ENCODE measurements around the gene SPATC1L.
"Not testable (repeated sequence)": the region's sequence is repeated elsewhere in the genome, so short reads cannot be mapped to it uniquely, and the experiment has no call there.

SPATC1L gene

DNA sequence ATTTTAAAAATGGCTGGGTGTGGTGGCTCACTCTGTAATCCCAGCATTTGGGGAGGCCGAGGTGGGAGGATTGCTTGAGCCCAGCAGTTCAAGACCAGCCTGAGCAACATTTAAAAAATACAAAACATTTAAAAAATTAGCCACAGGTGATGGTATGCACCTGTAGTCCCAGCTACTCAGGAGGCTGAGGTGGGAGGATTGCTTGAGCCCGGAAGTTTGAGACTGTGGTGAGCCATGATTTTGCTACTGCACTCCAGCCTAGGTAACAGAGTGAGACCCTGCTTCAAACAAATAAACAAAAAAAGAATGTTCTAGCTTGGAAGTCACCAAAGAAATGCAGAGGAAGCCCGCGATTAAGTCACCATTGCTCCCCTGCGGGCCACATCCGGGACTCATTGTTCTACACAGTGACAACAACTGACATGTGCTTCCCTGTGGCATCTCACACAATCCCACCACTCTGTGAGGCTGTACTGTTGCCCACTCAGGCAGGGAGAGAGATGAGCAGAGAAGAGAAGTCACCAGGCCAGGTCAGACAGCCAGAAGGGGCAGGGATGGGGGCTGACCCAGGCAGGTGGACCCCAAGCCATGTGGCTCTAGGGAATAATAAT is 18.4 kb upstream of the SPATC1L start:
- in situ Hi-C loops (cut with HindIII; ENCODE audit: low pct_unique_long_range_greater_than_20kb, low sequenced_read_pairs), result no loop called here
- TF ChIP-seq JUND (IDR thresholded peaks at IDR 0.05; ENCODE audit: low read depth), result no peak
- DNase-seq (ENCODE audit: low read depth in 1 of 2, low spot score in 1 of 2), result no peak

DNA sequence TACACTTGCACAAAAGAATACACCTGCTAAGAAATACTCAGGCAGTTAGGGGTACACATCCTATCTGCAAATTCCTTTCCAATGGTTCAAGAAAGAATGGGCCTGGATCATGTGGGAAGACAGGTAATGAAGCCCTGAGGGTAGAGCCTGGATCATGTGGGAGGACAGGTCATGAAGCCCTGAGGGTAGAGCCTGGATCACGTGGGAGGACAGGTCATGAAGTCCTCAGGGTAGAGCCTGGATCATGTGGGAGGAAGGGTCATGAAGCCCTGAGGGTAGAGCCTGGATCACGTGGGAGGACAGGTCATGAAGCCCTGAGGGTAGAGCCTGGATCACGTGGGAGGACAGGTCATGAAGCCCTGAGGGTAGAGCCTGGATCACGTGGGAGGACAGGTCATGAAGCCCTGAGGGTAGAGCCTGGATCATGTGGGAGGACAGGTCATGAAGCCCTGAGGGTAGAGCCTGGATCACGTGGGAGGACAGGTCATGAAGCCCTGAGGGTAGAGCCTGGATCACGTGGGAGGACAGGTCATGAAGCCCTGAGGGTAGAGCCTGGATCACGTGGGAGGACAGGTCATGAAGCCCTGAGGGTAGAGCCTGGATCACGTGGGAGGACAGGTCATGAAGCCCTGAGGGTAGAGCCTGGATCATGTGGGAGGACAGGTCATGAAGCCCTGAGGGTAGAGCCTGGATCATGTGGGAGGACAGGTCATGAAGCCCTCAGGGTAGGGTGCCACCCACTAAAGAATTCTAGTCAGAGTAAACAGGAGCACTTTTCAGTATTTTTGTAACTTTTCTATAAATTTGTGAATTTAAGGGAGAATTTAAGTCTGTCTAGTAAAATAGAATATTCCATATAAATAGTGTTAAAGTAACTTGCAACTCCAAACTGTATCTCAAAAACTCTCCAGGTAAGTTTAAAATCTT is 16.9 kb upstream of the SPATC1L start:
- in situ Hi-C loops (cut with HindIII; ENCODE audit: low pct_unique_long_range_greater_than_20kb, low sequenced_read_pairs); DNase-seq (ENCODE audit: low read depth in 1 of 2, low spot score in 1 of 2): not testable (repeated sequence)

DNA sequence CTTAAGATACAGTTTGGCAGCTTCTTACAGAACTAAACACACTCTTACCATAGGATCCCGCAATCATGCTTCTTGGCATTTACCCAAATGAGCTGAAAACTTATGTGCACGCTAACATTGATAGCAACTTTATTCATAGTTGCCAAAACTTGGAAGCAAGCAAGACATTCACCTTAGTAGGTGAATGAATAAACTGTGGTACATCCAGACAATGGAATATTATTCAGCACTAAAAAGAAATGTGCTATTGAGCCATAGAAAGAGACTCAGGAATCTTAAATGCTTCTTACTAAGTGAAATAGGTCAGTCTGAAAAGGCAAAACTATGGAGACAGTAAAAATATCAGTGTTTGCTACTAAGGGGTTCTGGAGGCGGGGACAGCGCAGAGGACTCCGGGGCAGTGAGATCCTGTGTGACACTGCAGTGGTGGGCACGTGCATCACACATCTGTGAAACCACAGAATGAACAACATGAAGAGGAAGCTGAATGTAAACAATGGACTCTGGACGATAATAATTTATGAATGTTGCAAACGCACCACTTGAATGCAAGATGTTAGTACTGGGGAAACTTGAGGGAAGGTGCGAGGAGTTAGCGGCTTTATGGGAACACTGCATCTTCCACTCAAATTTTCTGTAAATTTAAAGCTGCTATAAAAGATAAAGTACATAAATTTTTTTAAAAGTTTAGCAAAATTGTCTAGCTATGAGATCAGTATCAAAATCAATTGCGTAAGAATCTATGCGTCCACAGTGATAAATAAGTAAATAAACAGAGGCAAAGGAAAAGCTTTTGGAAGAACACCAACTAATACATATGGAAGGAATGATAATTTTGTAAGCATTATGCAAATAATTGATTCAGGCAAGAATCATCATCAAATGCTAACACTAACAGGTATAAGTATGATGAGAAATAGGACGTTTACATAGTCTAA is 15.4 kb upstream of the SPATC1L start:
- in situ Hi-C loops (cut with HindIII; ENCODE audit: low pct_unique_long_range_greater_than_20kb, low sequenced_read_pairs), result no loop called here
- TF ChIP-seq JUND (IDR thresholded peaks at IDR 0.05; ENCODE audit: low read depth), result no peak
- no peak for DNase-seq (ENCODE audit: low read depth in 1 of 2, low spot score in 1 of 2)

DNA sequence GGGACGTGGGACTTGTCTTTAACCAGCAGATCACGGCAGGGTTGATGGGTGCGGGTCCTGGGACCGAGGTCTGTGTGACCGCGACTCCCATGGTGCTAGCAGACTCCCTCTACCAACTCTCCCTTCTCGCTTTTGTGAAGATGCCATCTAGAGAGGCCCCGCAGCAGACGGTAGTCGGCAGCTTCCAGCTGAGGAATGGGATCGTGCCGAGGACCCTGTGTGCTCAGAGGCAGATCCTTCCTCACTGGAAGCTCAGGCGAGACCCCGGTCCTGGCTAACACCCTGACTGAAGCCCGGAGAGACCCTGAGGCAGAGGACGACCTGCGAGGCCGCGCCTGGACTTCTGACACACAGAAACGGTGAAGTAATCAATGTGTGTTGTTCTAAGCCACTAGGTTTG is 12.5 kb upstream of the SPATC1L start:
- no peak for DNase-seq (ENCODE audit: low read depth in 1 of 2, low spot score in 1 of 2)
- no peak for TF ChIP-seq JUND (IDR thresholded peaks at IDR 0.05; ENCODE audit: low read depth)
- in situ Hi-C loops (cut with HindIII; ENCODE audit: low pct_unique_long_range_greater_than_20kb, low sequenced_read_pairs), result no loop called here

DNA sequence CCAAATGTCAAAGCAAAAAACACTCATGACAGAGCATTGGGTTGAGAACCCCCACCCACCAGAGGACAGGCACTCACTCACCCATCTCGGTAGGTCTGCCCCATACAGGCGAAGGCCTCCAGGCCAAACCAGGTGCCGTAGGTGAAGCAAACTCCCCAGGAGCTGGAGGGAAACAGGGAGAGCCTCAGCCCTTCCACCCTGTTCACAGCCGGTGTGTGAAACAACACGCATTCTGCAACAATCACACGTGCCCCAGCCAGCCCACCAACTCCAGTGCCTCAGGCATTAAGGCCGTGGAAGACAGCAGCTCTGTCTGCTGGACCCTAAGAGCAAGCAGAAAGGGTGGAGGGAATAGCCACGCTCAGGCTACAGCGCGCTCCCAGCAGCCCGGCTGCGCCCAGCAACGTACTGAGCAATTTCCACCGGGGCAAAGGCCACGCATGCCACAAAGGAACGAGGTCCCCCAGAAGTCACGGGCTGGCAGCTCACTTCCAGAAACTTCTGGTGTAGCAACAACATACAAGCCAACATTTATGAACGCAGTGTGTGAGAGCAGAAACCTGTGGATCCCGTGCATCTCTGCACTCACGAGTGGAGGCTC is 11.4 kb upstream of the SPATC1L start:
- in situ Hi-C loops (cut with HindIII; ENCODE audit: low pct_unique_long_range_greater_than_20kb, low sequenced_read_pairs), result no loop called here
- no peak for DNase-seq (ENCODE audit: low read depth in 1 of 2, low spot score in 1 of 2)
- TF ChIP-seq JUND (IDR thresholded peaks at IDR 0.05; ENCODE audit: low read depth), result no peak

DNA sequence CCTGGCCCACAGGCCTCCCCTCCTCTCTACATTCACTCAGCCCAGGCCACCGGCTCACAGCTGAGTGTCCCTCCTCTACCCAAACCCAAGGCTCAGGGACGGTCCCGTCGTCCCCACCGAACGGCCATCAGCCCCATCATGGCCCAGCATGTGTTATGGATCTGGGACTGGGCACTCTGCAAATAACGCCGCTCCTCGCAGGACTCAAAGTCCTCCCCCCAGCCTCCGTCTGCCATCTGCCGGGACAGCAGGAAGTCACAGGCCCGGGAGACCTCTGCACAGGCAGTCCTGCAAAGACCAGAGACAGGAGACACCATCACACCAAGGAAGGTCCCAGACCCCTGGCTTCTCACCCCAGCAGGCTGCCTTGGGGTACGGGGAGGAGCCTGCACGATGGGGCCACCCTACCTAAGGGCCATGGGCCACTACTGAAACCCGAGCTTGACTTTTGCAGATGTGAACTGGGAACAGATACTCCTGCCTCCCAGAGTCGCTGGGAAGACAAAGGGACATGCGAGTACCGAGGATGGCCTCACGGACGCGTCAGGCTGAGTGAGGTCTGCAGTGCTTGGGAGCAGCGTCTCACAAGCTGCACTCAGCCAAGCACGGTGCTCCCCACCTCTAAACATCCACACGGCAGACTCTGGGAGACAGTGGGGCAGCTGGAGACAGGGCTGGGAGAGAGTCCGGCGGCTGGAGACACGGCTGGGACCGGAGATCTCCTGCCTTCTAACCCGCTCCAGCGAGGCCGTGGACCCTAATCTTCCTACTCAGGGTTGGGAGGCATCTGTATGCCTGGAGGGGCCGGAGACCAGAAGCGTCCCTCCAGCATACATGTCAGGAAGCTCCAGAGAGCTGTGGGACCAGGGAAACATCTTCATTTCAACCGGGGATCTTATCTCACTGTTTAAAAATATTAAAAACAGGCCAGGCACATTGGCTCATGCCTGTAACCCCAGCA is 10.4 kb upstream of the SPATC1L start:
- DNase-seq (ENCODE audit: low read depth in 1 of 2, low spot score in 1 of 2), result no peak
- in situ Hi-C loops (cut with HindIII; ENCODE audit: low pct_unique_long_range_greater_than_20kb, low sequenced_read_pairs), result no loop called here
- TF ChIP-seq JUND (IDR thresholded peaks at IDR 0.05; ENCODE audit: low read depth), result no peak

DNA sequence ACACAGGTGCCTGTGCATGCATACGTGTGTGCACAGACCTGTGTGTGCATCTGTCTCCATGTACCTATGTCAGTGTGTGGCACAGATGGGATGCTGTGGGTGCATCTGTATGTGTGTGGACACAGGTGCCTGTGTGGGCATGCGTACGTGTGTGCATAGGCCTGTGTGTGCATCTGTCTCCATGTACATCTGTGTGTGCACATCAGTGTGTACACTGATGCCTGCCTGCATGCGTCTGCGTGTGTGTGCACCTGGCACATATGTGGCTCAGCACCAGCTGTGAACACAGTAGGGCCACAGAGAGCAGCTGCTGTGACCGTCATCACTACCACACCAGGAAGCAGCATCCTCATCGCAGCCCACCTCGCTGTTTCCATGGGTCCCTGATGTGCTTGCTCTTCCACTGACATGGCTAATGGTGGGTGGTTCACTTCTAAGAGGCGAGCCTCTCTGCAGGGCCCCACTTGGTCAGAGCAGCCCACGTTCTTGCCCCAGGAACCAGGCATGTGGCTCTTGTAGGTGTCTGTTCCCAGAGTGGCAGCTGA is 9.6 kb upstream of the SPATC1L start:
- in situ Hi-C loops (cut with HindIII; ENCODE audit: low pct_unique_long_range_greater_than_20kb, low sequenced_read_pairs), result no loop called here
- no peak for DNase-seq (ENCODE audit: low read depth in 1 of 2, low spot score in 1 of 2)
- no peak for TF ChIP-seq JUND (IDR thresholded peaks at IDR 0.05; ENCODE audit: low read depth)

DNA sequence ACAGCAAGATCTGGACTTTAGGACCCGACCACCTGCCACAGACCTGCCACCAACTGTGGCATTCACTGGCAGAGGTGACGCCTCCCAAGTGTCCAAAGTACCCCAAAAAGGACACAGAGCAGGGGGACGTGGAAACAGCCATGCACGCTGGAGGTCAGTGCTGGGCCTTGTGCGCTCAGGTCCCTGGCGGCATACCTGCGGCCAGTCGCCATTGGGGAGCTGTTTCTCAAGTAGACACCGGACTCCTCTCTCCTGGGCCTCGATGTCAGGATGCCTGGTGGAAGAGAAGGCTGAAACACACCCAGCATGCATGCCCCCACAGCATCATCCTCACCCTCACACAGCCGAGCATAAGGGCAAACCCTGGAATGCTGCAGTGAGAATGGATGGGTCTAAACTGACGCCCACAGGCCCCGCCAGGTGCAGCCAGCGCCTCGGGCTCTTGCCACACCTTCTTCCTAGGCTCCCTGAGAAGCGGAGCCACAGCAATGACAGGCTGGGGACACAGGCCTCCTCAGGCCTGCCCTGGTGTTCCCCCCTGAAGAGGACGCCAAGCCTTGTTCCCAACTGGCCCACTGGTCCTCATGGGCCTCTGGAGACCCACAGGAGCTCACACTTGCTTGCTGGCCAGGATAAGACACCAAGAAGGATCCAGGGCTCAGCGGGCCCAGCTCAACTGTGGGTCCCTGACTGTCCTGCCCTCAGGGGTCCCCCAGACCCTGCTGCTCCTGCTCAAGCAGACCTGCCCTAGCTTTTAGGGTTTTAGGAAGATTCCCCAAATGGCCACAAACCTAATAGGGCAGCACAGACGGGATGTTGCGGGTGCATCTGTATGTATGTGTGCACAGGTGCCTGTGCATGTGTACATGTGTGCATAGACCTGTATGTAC is 7.7 kb upstream of the SPATC1L start:
- DNase-seq (ENCODE audit: low read depth in 1 of 2, low spot score in 1 of 2), result no peak
- in situ Hi-C loops (cut with HindIII; ENCODE audit: low pct_unique_long_range_greater_than_20kb, low sequenced_read_pairs), result no loop called here
- no peak for TF ChIP-seq JUND (IDR thresholded peaks at IDR 0.05; ENCODE audit: low read depth)

DNA sequence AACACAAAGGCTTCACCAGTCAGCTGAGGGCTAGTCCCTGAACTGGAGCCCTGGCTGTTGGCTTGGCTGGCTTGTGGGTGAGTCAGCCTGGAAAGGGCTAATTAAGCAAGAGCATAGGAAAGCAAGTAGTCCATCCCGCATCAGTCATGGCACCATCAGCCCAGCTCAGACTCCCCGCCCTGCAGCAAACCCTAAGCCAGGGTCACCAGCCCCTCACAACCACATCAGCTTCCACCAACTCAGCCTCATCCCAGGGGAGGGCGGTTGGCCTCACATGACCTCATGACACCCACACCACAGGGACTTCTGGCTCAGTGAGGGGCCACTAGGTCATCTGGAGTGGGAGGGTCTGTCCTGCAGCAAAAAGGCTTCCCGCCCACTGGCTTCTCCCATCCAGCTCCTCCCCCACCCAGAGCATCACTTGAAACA is 7.0 kb upstream of the SPATC1L start:
- in situ Hi-C loops (cut with HindIII; ENCODE audit: low pct_unique_long_range_greater_than_20kb, low sequenced_read_pairs), result no loop called here
- DNase-seq (ENCODE audit: low read depth in 1 of 2, low spot score in 1 of 2), result no peak
- no peak for TF ChIP-seq JUND (IDR thresholded peaks at IDR 0.05; ENCODE audit: low read depth)

DNA sequence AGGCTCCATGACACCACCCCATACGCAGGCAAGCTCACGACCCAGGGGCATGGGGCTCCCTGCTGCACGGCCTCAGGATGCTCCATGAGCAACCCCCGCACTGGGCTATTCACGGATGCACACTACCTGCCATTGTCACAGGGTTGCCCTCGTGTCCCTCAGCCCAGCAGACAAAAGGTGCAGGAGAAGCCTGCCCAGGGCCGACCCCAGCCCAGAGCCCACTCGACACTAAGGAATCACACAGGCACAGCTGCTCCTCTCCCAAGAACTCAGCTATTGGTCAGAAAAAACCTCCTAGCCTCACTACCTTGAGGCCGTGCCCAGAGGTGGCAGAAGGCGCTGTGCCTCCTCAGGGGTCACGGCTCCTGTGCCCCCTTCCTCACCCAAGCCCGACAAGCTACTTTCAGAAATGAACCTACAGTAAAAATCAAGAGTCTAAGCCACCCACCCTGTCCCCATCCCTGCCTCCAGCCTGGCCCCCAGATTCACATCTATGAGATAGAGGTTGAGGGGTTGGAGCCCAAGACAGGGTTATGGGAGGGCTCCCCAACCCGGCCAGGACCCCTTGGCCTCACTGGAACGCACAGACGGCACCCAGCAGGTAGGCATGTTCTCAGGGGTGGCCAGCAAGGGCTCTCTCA is 6.4 kb upstream of the SPATC1L start:
- TF ChIP-seq JUND (IDR thresholded peaks at IDR 0.05; ENCODE audit: low read depth), result no peak
- in situ Hi-C loops (cut with HindIII; ENCODE audit: low pct_unique_long_range_greater_than_20kb, low sequenced_read_pairs), result no loop called here
- no peak for DNase-seq (ENCODE audit: low read depth in 1 of 2, low spot score in 1 of 2)
